Stimulated activated naive CD8-positive, alpha-beta T cell treated with anti-CD3 and anti-CD28 coated beads, Interleukin-15, amount 100 ng/mL, for 72 hours (primary cell): ENCODE data around the gene PHAF1.

Experiments
- ATAC-seq: fragments of 150-1000 bp; cut with Tn5 transposase; 2 replicates; pipeline ENCODE4 v1.10.0; 2021; ENCODE audit warnings: mild to moderate bottlenecking, moderate library complexity
- DNase-seq, 2 donors: peaks; one replicate each; pipeline ENCODE4 v3.0.0; 2021 to 2022
- H3K27ac Mint-ChIP-seq, 2 donors: one replicate each; pipeline ENCODE4 v1.8.0; 2022; ENCODE audit warnings: mild to moderate bottlenecking in 2 of 2, mixed read lengths in 2 of 2, moderate library complexity in 2 of 2
- H3K27me3 Mint-ChIP-seq: one replicate; pipeline ENCODE4 v1.8.0; 2022; ENCODE audit warnings: mixed read lengths
- H3K4me1 Mint-ChIP-seq: one replicate; pipeline ENCODE4 v1.8.0; 2022; ENCODE audit warnings: mild to moderate bottlenecking, mixed read lengths
- H3K4me3 Mint-ChIP-seq, 2 donors: one replicate each; pipeline ENCODE4 v1.8.0; 2022; ENCODE audit warnings: mild to moderate bottlenecking in 2 of 2, mixed read lengths in 2 of 2, moderate library complexity in 1 of 2
- H3K9me3 Mint-ChIP-seq, 2 donors: one replicate each; pipeline ENCODE4 v1.8.0; 2022; ENCODE audit warnings: mixed read lengths in 2 of 2

The PHAF1 gene

GRCh38 chr16:67186550-67186950 lies 76.8 kb downstream of the PHAF1 start:
- Mint-ChIP-seq H3K4me3 (no peak overlapping the region), H3K27me3 (peaks cover 29% of the 10 kb centered on the region), H3K4me1 (peaks cover 20% of the 10 kb centered on the region), H3K9me3 (no peaks in the 10 kb centered on the region), H3K27ac (no peak overlapping the region)
- DNase-seq (no peak), ATAC-seq (no peak)

DNA sequence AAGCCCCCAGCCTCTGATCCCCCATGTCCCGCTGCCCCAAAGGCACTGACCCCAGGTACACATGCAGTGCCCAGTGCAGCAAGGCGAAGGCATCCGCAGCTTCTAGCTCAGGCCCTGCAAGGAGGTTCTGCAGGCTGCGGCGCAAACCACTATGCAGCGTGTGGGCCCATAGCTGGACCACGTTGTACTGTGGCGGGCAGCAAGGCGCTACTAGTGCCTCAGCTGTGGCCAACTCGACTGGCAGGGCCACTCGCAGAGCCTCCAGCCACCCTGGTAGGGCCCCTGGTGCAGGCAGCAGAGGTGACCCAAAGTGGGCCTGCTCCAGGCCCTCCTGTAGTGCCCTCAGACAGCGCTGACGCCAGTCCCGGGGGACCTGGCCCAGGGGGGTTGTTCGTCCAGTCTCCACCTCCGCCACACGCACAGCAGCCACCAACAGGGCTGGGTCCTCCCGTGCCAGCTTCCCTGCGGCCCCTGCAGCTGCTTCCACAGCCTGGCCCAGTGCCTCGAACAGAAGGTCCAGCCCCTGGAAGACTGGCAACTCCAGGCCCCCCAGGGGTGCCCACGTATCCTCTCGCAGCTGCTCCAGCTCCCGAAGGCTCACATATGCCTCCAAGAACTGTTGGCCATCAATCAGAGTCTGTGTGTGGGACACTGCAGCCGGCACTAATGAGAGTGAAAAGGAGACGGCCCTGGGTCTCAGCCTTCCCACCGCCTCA lies 77.6 kb downstream of the PHAF1 start:
- no peak for ATAC-seq
- no peaks in the 10 kb centered on the region for H3K9me3 Mint-ChIP-seq

GRCh38 chr16:67188323-67188722 lies 78.6 kb downstream of the PHAF1 start:
- Mint-ChIP-seq H3K9me3 (no peaks in the 10 kb centered on the region), H3K4me3 (no peak overlapping the region), H3K4me1 (peaks cover 33% of the 10 kb centered on the region), H3K27ac (no peak overlapping the region), H3K27me3 (peaks cover 29% of the 10 kb centered on the region)
- ATAC-seq, result no peak
- no peak for DNase-seq

More for the DNA sequence above, 77.6 kb downstream of the PHAF1 start:
- no peak for DNase-seq
- Mint-ChIP-seq H3K27me3 (peaks cover 29% of the 10 kb centered on the region), H3K4me3 (no peak overlapping the region), H3K4me1 (peaks cover 23% of the 10 kb centered on the region), H3K27ac (no peak overlapping the region)

GRCh38 chr16:67188798-67189197 lies 79.1 kb downstream of the PHAF1 start:
- Mint-ChIP-seq H3K4me3 (no peak overlapping the region), H3K4me1 (peaks cover 38% of the 10 kb centered on the region), H3K9me3 (no peaks in the 10 kb centered on the region), H3K27ac (no peak overlapping the region), H3K27me3 (peaks cover 29% of the 10 kb centered on the region)
- DNase-seq (no peak), ATAC-seq (no peak)

DNA sequence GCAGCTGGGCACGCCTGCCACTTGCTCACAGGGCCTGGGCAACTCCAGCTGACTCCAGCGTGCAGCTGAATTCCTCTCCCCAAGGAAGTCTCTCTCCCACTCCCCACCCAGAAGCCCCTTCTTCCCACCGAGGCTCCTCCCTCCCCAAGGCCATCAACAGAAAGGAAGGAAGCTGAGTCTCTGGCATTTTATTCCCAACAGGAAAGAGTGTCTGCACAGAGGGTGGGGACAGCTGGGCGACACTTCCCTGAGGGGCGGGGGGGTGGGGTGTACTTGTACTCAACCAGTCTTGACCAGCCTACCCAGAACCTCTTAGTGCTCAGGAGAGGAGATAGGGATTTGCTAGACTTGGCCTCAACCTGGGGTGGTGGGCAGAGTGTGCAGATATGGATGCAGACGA lies 80.3 kb downstream of the PHAF1 start, which contains the start of gene EXOC3L1:
EXOC3L1 (minus strand) TSS at position 96 of the 400 bp plus-strand sequence. CDS start 460 bp downstream, outside the sequence.
- H3K4me3 Mint-ChIP-seq, result peak within 1 kb of the TSS; percentile 83 to 91
- peaks cover 22% of the 10 kb centered on the region for H3K27me3 Mint-ChIP-seq
- no peak within 1 kb of the TSS for H3K27ac Mint-ChIP-seq
- peaks cover 43% of the 10 kb centered on the region for H3K4me1 Mint-ChIP-seq
- ATAC-seq (no peak), DNase-seq (no peak)
- no peaks in the 10 kb centered on the region for H3K9me3 Mint-ChIP-seq

GRCh38 chr16:67190448-67191399 lies 81.0 kb downstream of the PHAF1 start:
- no peaks in the 10 kb centered on the region for H3K9me3 Mint-ChIP-seq
- DNase-seq, result no peak
- peak overlapping the region; percentile 83 to 91 for H3K4me3 Mint-ChIP-seq
- ATAC-seq, result no peak
- peaks cover 43% of the 10 kb centered on the region for H3K4me1 Mint-ChIP-seq
- H3K27ac Mint-ChIP-seq, result no peak overlapping the region
- H3K27me3 Mint-ChIP-seq, result peaks cover 15% of the 10 kb centered on the region

GRCh38 chr16:67191411-67191994 lies 81.8 kb downstream of the PHAF1 start:
- H3K27ac Mint-ChIP-seq, result peak overlapping the region; percentile 96
- peaks cover 11% of the 10 kb centered on the region for H3K27me3 Mint-ChIP-seq
- ATAC-seq, result no peak
- H3K4me1 Mint-ChIP-seq, result peaks cover 50% of the 10 kb centered on the region
- DNase-seq, result no peak
- H3K4me3 Mint-ChIP-seq, result peak overlapping the region; percentile 83 to 91
- H3K9me3 Mint-ChIP-seq, result no peaks in the 10 kb centered on the region

GRCh38 chr16:67191995-67192681 lies 82.4 kb downstream of the PHAF1 start, which contains the start of gene E2F4:
Gene E2F4, plus strand, starts transcription at chr16:67192155. Its CDS starts 73 bp downstream, at chr16:67192228.
- no peaks in the 10 kb centered on the region for H3K9me3 Mint-ChIP-seq
- peaks cover 57% of the 10 kb centered on the region for H3K4me1 Mint-ChIP-seq
- peak within 1 kb of the TSS; percentile 96 for H3K27ac Mint-ChIP-seq
- ATAC-seq (peak; percentile 98), DNase-seq (peak; percentile 85 to 91)
- H3K4me3 Mint-ChIP-seq, result peak within 1 kb of the TSS; percentile 83 to 91
- H3K27me3 Mint-ChIP-seq, result peaks cover 5% of the 10 kb centered on the region

DNA sequence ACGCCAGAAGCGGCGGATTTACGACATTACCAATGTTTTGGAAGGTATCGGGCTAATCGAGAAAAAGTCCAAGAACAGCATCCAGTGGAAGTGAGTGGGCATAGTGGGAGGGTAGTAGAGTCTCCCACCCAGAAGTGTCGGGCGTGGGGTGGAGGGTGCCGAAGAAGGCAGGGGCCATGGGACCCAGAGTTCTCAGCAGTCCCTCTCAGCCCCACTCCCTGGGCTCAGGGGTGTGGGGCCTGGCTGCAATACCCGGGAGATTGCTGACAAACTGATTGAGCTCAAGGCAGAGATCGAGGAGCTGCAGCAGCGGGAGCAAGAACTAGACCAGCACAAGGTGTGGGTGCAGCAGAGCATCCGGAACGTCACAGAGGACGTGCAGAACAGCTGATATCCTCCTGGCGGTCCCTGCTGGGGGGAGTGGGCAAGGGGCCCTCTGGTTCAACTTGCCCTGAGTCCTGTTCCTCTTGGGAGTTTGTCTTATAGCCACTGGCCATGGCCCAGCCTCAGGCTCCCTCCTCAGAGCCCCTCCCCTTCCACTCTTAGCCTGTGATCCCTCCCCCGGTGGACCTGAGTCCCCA lies 83.1 kb downstream of the PHAF1 start:
- H3K4me3 Mint-ChIP-seq, result peak overlapping the region; percentile 83 to 91
- H3K27ac Mint-ChIP-seq, result peak overlapping the region; percentile 90 to 96
- H3K9me3 Mint-ChIP-seq, result no peaks in the 10 kb centered on the region
- DNase-seq (no peak), ATAC-seq (no peak)
- no peaks in the 10 kb centered on the region for H3K27me3 Mint-ChIP-seq
- H3K4me1 Mint-ChIP-seq, result peaks cover 62% of the 10 kb centered on the region

DNA sequence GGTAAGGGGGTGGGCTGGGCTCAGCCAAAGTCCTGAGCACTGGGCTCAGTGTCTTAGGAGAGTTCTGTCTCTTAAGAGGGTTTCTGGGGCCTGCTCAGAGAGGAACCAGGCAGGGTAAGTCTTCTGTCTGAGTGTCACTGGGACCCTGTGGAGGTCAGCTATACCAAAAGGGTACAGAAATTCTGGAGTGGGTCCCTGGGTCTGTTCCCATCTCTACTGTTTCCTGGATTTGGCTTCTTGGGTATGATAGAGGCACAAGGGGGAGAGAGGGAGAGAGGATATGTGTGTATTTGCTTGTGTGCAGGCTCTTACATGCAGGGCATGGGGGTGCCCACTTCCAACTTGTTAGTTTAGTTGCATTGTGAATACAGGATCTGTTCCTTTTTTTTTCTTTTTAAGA lies 83.8 kb downstream of the PHAF1 start:
- no peak for ATAC-seq
- Mint-ChIP-seq H3K27ac (peak overlapping the region; percentile 52 to 66), H3K9me3 (no peaks in the 10 kb centered on the region), H3K4me3 (peak overlapping the region; percentile 83 to 91), H3K27me3 (no peaks in the 10 kb centered on the region), H3K4me1 (peaks cover 68% of the 10 kb centered on the region)
- DNase-seq, result no peak

DNA sequence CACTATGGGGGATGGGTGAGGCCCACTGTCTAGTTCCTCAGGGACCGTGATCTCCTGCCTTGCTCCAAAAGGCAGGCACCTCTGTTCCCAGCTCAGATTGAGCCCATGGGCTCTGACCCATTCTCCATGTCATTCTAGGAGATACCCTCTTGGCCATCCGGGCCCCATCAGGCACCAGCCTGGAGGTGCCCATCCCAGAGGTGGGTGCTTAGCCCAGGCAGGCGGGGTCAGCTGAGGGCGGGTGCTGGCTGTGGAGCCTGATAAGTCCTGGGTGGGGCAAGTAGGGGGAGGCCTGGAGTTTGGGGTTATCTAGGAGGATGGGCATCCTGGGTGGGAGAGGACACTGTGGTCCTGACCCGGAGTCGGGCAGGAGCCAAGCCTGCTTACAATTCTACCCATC lies 84.5 kb downstream of the PHAF1 start:
- DNase-seq (no peak), ATAC-seq (no peak)
- Mint-ChIP-seq H3K4me1 (peaks cover 69% of the 10 kb centered on the region), H3K27ac (peak overlapping the region; percentile 49 to 74), H3K9me3 (no peaks in the 10 kb centered on the region), H3K4me3 (peak overlapping the region in 1 of 2 donors; percentile 29), H3K27me3 (no peaks in the 10 kb centered on the region)

DNA sequence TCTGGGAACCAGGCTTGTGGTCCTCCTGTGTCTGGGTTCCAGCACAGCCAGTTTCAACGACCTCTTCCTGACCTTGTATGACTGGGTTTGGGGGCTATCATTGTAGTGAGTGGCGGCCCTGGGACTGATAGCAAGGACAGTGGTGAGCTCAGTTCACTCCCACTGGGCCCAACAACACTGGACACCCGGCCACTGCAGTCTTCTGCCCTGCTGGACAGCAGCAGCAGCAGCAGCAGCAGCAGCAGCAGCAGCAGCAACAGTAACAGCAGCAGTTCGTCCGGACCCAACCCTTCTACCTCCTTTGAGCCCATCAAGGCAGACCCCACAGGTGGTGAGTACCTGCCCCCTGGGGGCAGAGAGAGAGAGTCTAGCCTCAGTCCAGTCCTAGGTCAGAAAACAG lies 85.9 kb downstream of the PHAF1 start:
- H3K27ac Mint-ChIP-seq, result peak overlapping the region; percentile 42 to 84
- H3K9me3 Mint-ChIP-seq, result no peaks in the 10 kb centered on the region
- H3K27me3 Mint-ChIP-seq, result no peaks in the 10 kb centered on the region
- H3K4me3 Mint-ChIP-seq, result no peak overlapping the region
- H3K4me1 Mint-ChIP-seq, result peaks cover 69% of the 10 kb centered on the region
- ATAC-seq (no peak), DNase-seq (no peak)

DNA sequence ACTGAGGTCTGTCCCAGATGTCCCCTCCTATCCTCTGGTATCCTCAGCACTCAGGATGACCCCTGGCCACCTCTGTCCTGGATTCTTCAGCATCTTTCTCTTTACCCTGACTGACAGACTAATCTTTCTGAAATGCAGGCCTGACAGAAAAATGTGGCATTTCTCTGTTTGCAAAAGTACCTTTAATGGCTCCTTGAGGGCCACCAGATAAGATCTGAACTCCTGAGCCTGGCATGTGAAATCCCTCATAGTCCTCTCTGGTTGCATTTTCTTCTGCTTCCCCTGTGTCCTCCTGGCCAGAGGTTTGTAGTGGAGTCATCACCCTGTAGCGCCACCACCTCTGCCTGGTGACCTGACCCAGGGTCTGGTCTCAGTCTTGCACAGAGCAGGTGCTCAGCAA lies 87.1 kb downstream of the PHAF1 start:
- H3K9me3 Mint-ChIP-seq, result no peaks in the 10 kb centered on the region
- no peak overlapping the region for H3K4me3 Mint-ChIP-seq
- ATAC-seq (no peak), DNase-seq (no peak)
- H3K27ac Mint-ChIP-seq, result peak overlapping the region; percentile 71 to 84
- H3K4me1 Mint-ChIP-seq, result peaks cover 61% of the 10 kb centered on the region
- no peaks in the 10 kb centered on the region for H3K27me3 Mint-ChIP-seq

DNA sequence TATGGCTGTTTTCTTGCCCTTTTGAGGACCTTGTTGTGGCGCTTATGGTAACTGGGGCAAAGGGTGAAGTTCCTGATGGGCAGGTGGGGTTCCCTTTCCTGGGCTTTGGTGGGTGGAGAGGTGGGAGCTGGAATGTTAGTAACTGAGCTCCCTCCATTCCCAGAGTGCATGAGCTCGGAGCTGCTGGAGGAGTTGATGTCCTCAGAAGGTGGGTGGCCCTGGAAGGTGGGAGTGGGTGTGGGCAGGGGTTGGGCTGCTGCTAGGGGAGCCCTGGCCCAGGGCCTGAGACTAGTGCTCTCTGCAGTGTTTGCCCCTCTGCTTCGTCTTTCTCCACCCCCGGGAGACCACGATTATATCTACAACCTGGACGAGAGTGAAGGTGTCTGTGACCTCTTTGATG lies 88.0 kb downstream of the PHAF1 start:
- ATAC-seq (peak; percentile 2), DNase-seq (no peak)
- H3K9me3 Mint-ChIP-seq, result no peaks in the 10 kb centered on the region
- no peak overlapping the region for H3K4me3 Mint-ChIP-seq
- H3K27ac Mint-ChIP-seq, result no peak overlapping the region
- H3K4me1 Mint-ChIP-seq, result peaks cover 57% of the 10 kb centered on the region
- H3K27me3 Mint-ChIP-seq, result no peaks in the 10 kb centered on the region
